H1 (cell line): ENCODE data around the gene HIPK2. TPM values are rescaled to one million over a fixed set of nuclear protein-coding genes. Genes with fewer than 3 reads are reported as not detected.

Experiments
- CTCF ChIA-PET: fragments of 300-600 bp; sonication (Branson Sonifier 250); formaldehyde crosslinking; loops from one replicate; lab custom pipeline; 2021; ENCODE audit not compliant: partially characterized antibody; lab: Charles Lee
- POLR2A ChIA-PET: fragments of 300-600 bp; sonication (Branson Sonifier 250); formaldehyde crosslinking; loops from one replicate; lab custom pipeline; 2021; ENCODE audit warnings: inconsistent platforms; ENCODE audit not compliant: partially characterized antibody; lab: Charles Lee
- DNase-seq, 2 experiments: peaks; one replicate each; pipeline versions ENCODE4 v3.0.0 to v3.0.0-alpha.2; 2010 to 2022; ENCODE audit warnings: low spot score in 2 of 2, low read depth in 1 of 2, mixed read lengths in 1 of 2
- FAIRE-seq: peaks from 2 replicates; lab custom pipeline; 2011; peaks lifted over from hg19 to GRCh38; lab: Jason Lieb, UNC
- H2AFZ ChIP-seq: 2 replicates; pipeline ENCODE4 v1.8.1; 2012; ENCODE audit warnings: low read length, inconsistent platforms
- H2AK5ac ChIP-seq: 2 replicates; pipeline ENCODE4 v1.6.1; 2013; ENCODE audit warnings: low read depth, low read length
- H2BK120ac ChIP-seq: replicated peaks from 2 replicates; pipeline ENCODE3; 2013; ENCODE audit warnings: low read depth, low read length, inconsistent platforms
- H2BK12ac ChIP-seq: 2 replicates; pipeline ENCODE4 v1.6.1; 2013; ENCODE audit warnings: low read depth, low read length
- H2BK15ac ChIP-seq: 2 replicates; pipeline ENCODE4 v1.6.1; 2013; ENCODE audit warnings: low read length
- H2BK20ac ChIP-seq: 2 replicates; pipeline ENCODE4 v1.6.1; 2013; ENCODE audit warnings: low read length
- H2BK5ac ChIP-seq: 2 replicates; pipeline ENCODE4 v1.6.1; 2013; ENCODE audit warnings: low read depth, low read length
- H3K14ac ChIP-seq: 2 replicates; pipeline ENCODE4 v1.6.1; 2013; ENCODE audit warnings: inconsistent platforms; ENCODE audit not compliant: insufficient read length
- H3K18ac ChIP-seq: 2 replicates; pipeline ENCODE4 v1.6.1; 2013; ENCODE audit warnings: low read length; ENCODE audit errors: extremely low read depth
- H3K23ac ChIP-seq: 2 replicates; pipeline ENCODE4 v1.6.1; 2013; ENCODE audit warnings: inconsistent platforms; ENCODE audit not compliant: insufficient read length
- H3K23me2 ChIP-seq: 2 replicates; pipeline ENCODE4 v1.6.1; 2013; ENCODE audit warnings: low read depth, low read length
- H3K27ac ChIP-seq: 2 replicates; pipeline ENCODE4 v1.6.1; 2011; ENCODE audit warnings: low read depth, low read length, inconsistent platforms
- H3K27me3 ChIP-seq, 4 experiments: replicated peaks in 1 of 4; 1 replicate in 1 of 4; 2 replicates in 3 of 4; pipeline versions ENCODE4 v1.6.1 to v1.8.1; 2011 to 2013; ENCODE audit warnings: low read length in 3 of 4, mild to moderate bottlenecking in 3 of 4, inconsistent platforms in 2 of 4, mixed read lengths in 2 of 4, moderate library complexity in 1 of 4; ENCODE audit not compliant: control insufficient read depth in 3 of 4, insufficient read depth in 3 of 4; ENCODE audit errors: extremely low read depth in 1 of 4
- H3K36me3 ChIP-seq, 4 experiments: 2 replicates each; pipeline versions ENCODE4 v1.6.1 to v1.8.1; 2011 to 2013; ENCODE audit warnings: mild to moderate bottlenecking in 4 of 4, low read length in 3 of 4, moderate library complexity in 2 of 4, control low read depth in 1 of 4, inconsistent platforms in 1 of 4; ENCODE audit not compliant: insufficient read depth in 4 of 4, control insufficient read depth in 2 of 4
- H3K4ac ChIP-seq: replicated peaks from 2 replicates; pipeline ENCODE3; 2013; ENCODE audit warnings: low read length, low read depth, mixed read lengths, inconsistent platforms; ENCODE audit not compliant: insufficient read length
- H3K4me1 ChIP-seq, 4 experiments: replicated peaks in 1 of 4; 1 replicate in 1 of 4; 2 replicates in 3 of 4; pipeline versions ENCODE4 v1.6.1 to v1.8.1; 2011 to 2013; ENCODE audit warnings: low read length in 3 of 4, inconsistent platforms in 2 of 4, mixed read lengths in 1 of 4; ENCODE audit not compliant: insufficient read depth in 4 of 4, control insufficient read depth in 3 of 4
- H3K4me2 ChIP-seq, 2 experiments: 2 replicates each; pipeline versions ENCODE4 v1.6.1 to v1.8.1; 2011 to 2013; ENCODE audit warnings: low read depth in 2 of 2, low read length in 2 of 2, control low read depth in 1 of 2, inconsistent platforms in 1 of 2, mild to moderate bottlenecking in 1 of 2; ENCODE audit not compliant: insufficient read depth in 1 of 2
- H3K4me3 ChIP-seq, 4 experiments: fragments of 200-600, 300-600 bp in 1 of 4; sonication (generic), shearing (Covaris generic), sonication (Bioruptor Twin) in 1 of 4; 2 replicates each; pipeline versions ENCODE4 v1.5.1 to v1.8.1; 2011 to 2016; ENCODE audit warnings: low read length in 4 of 4, low read depth in 3 of 4, control low read depth in 2 of 4, inconsistent platforms in 2 of 4, mild to moderate bottlenecking in 2 of 4, mixed read lengths in 1 of 4, moderate library complexity in 1 of 4; ENCODE audit not compliant: insufficient read depth in 2 of 4; ENCODE audit errors: extremely low read depth in 1 of 4
- H3K56ac ChIP-seq: replicated peaks from 2 replicates; pipeline ENCODE3; 2013; ENCODE audit warnings: low read depth, mild to moderate bottlenecking, mixed read lengths, low read length, inconsistent platforms; ENCODE audit not compliant: insufficient read length
- H3K79me1 ChIP-seq: 2 replicates; pipeline ENCODE4 v1.6.1; 2013; ENCODE audit warnings: low read depth, low read length, control low read depth
- H3K79me2 ChIP-seq, 2 experiments: 2 replicates each; pipeline versions ENCODE4 v1.6.1 to v1.8.1; 2012 to 2013; ENCODE audit warnings: low read length in 2 of 2, mild to moderate bottlenecking in 2 of 2, inconsistent platforms in 1 of 2; ENCODE audit not compliant: insufficient read depth in 2 of 2, control insufficient read depth in 1 of 2
- H3K9ac ChIP-seq, 4 experiments: replicated peaks in 1 of 4; 1 replicate in 1 of 4; 2 replicates in 3 of 4; pipeline versions ENCODE4 v1.6.1 to v1.8.1; 2011 to 2013; ENCODE audit warnings: low read depth in 3 of 4, low read length in 3 of 4, control low read depth in 2 of 4, mild to moderate bottlenecking in 2 of 4, moderate library complexity in 2 of 4, inconsistent platforms in 1 of 4; ENCODE audit errors: extremely low read depth in 1 of 4
- H3K9me3 ChIP-seq, 2 experiments: 2 replicates each; pipeline versions ENCODE4 v1.6.1 to v1.8.1; 2012 to 2013; ENCODE audit warnings: mild to moderate bottlenecking in 2 of 2, moderate library complexity in 2 of 2, control low read depth in 1 of 2, inconsistent platforms in 1 of 2, low read depth in 1 of 2, low read length in 1 of 2, mixed read lengths in 1 of 2; ENCODE audit not compliant: insufficient read depth in 2 of 2
- H4K20me1 ChIP-seq, 2 experiments: replicated peaks in 1 of 2; 2 replicates each; pipeline versions ENCODE3 to v1.8.1; 2011 to 2013; ENCODE audit warnings: inconsistent platforms in 2 of 2, low read length in 2 of 2, mild to moderate bottlenecking in 1 of 2; ENCODE audit not compliant: insufficient read depth in 2 of 2, control insufficient read depth in 1 of 2
- H4K5ac ChIP-seq: 2 replicates; pipeline ENCODE4 v1.6.1; 2013; ENCODE audit warnings: low read length, low read depth, mixed read lengths, inconsistent platforms; ENCODE audit not compliant: insufficient read length
- H4K8ac ChIP-seq: 2 replicates; pipeline ENCODE4 v1.8.0; 2013; ENCODE audit warnings: mild to moderate bottlenecking, moderate library complexity, low read length, inconsistent platforms; ENCODE audit not compliant: insufficient read depth; ENCODE audit errors: extremely low read depth
- H4K91ac ChIP-seq: replicated peaks from 2 replicates; pipeline ENCODE3; 2013; ENCODE audit warnings: low read length, mixed read lengths, inconsistent platforms; ENCODE audit not compliant: insufficient read length
- ASH2L ChIP-seq: fragments of 200-600, 300-600 bp; sonication (generic); IDR thresholded peaks from one replicate; pipeline ENCODE4 v1.7.1; 2017; ENCODE audit warnings: low read length
- CHD1 ChIP-seq: IDR thresholded peaks from 2 replicates; pipeline ENCODE4 v1.6.1; 2012; ENCODE audit warnings: low read depth, low read length, improper control_type of control experiment
- CREB1 ChIP-seq: IDR thresholded peaks from 2 replicates; pipeline ENCODE4 v1.6.1; 2012; ENCODE audit warnings: inconsistent platforms
- MAX ChIP-seq: IDR thresholded peaks from 2 replicates; pipeline ENCODE4 v1.6.1; 2012; ENCODE audit warnings: inconsistent platforms
- WGBS, 2 experiments: shearing (Covaris generic) in 1 of 2; methylation state at CpG; one replicate each; pipeline versions ENCODE4 v1.1.6 to v1.1.7; 2013 to 2015; ENCODE audit warnings: low lambda C conversion rate in 2 of 2, mixed read lengths in 2 of 2, inconsistent platforms in 1 of 2, low coverage in 1 of 2, missing lambda C conversion rate in 1 of 2; ENCODE audit not compliant: insufficient replicate concordance in 2 of 2, insufficient coverage in 1 of 2, insufficient read length in 1 of 2; ENCODE audit errors: extremely low coverage in 1 of 2, missing lambda C conversion rate in 1 of 2; 5-methylcytosine and 5-hydroxymethylcytosine counted together
- polyA plus RNA-seq, 7 experiments: library from polyadenylated mRNA; depleted of rRNA in 3 of 7; stranded (reverse) in 5 of 7; unstranded in 2 of 7; fragments of >200 nt in 5 of 7; fragments of 200-250 nt in 2 of 7; gene quantifications; 1 replicate in 5 of 7; 2 replicates in 1 of 7; 4 replicates in 1 of 7; pipeline versions ENCODE4 v1.2.1 to v1.2.3, GENCODE V29; 2011 to 2013; ENCODE audit warnings: missing spikeins in 2 of 7, mixed read lengths in 2 of 7
- total RNA-seq: library from RNA; stranded (reverse); fragmentation: NEBNext Ultra II Directional; extraction: Animal tissue kit (Norgen Biotek cat#: 25700); gene quantifications from 2 replicates; pipeline ENCODE4 v1.2.1, GENCODE V29; 2021

Gene HIPK2
- total and polyA plus RNA-seq, 2 of the 8 experiments (the other 6 are each of a cell fraction or from before 2014, with no cell fraction given) = 8.3 to 24.3 TPM

- Histone ChIP-seq H2BK12ac (no peak overlapping the region), H3K27ac (no peak overlapping the region), H3K23ac (no peak overlapping the region), H3K56ac (no peak overlapping the region), H3K27me3 (no peaks in the 10 kb centered on the region), H2BK20ac (no peak overlapping the region), H3K4me1 (peaks cover 1 to 11% (median 7%) of the 10 kb centered on the region in 4 experiments; a peak in 5 of 7 replicates), H2AK5ac (no peak overlapping the region), H4K8ac (no peak overlapping the region), H2AFZ (no peak overlapping the region), H3K4ac (no peak overlapping the region), H4K5ac (no peak overlapping the region), H3K23me2 (no peaks in the 10 kb centered on the region; the same call in 1 of the 2 replicates), H2BK5ac (no peak overlapping the region), H3K36me3 (no peaks in the 10 kb centered on the region), H3K4me2 (no peak overlapping the region), H2BK15ac (no peak overlapping the region), H4K91ac (no peak overlapping the region), H4K20me1 (no peaks in the 10 kb centered on the region), H3K9me3 (no peaks in the 10 kb centered on the region), H3K4me3 (no peak overlapping the region), H3K14ac (no peak overlapping the region), H3K18ac (no peak overlapping the region), H2BK120ac (no peak overlapping the region), H3K9ac (no peak overlapping the region), H3K79me1 (no peaks in the 10 kb centered on the region), H3K79me2 (no peaks in the 10 kb centered on the region)
- FAIRE-seq = no peak
- DNase-seq = no peak
- ChIA-PET CTCF (interaction anchor here (0.7 to 4.3 kb wide), 2 partner anchors 17 to 469 kb away, joined by 6 to 23 read pairs; no protein-coding TSS in a partner anchor), POLR2A (interaction anchor here (0.6 to 1.5 kb wide), 2 partner anchors 10 to 34 kb away, joined by 3 to 4 read pairs; no protein-coding TSS in a partner anchor)
- 91% methylated on average over 6 of the region's 6 CpGs; no CpG with 5 or more reads in 1 of the 2 experiments for WGBS, 2 experiments
- TF ChIP-seq MAX (no peak), ASH2L (no peak), CHD1 (no peak), CREB1 (no peak)
Observed at GRCh38 chr7:139664434-139664833, 113.4 kb downstream of the HIPK2 start.
